ENCODE data around the gene ZNF614.

Gene ZNF614

GRCh38 chr19:52007451-52007805 lies 20.8 kb downstream of the ZNF614 start:
- TF ChIP-seq GATA2 (IDR thresholded peaks at IDR 0.05; ENCODE audit: low read depth, low read length) (no peak), GATA3 (IDR thresholded peaks at IDR 0.05; ENCODE audit: low read depth, low read length) (no peak)

- TF ChIP-seq GATA2 (IDR thresholded peaks at IDR 0.05; ENCODE audit: low read depth, low read length) (no peak), GATA3 (IDR thresholded peaks at IDR 0.05; ENCODE audit: low read depth, low read length) (no peak)
These were observed 34.0 kb downstream of the ZNF614 start for GRCh38 chr19:51994048-51994644.

GRCh38 chr19:51993422-51993821 lies 34.8 kb downstream of the ZNF614 start:
- no peak for TF ChIP-seq GATA2 (IDR thresholded peaks at IDR 0.05; ENCODE audit: low read depth, low read length)
- no peak for TF ChIP-seq GATA3 (IDR thresholded peaks at IDR 0.05; ENCODE audit: low read depth, low read length)

- TF ChIP-seq GATA3 (IDR thresholded peaks at IDR 0.05; ENCODE audit: low read depth, low read length) (no peak), GATA2 (IDR thresholded peaks at IDR 0.05; ENCODE audit: low read depth, low read length) (no peak)
These were observed 41.6 kb downstream of the ZNF614 start, which contains the start of gene ZNF350 for GRCh38 chr19:51986309-51987291. Gene ZNF350 (minus strand): TSS chr19:51986840. CDS start chr19:51974360, 12,480 bp downstream.

- TF ChIP-seq GATA2 (IDR thresholded peaks at IDR 0.05; ENCODE audit: low read depth, low read length) = no peak
- TF ChIP-seq GATA3 (IDR thresholded peaks at IDR 0.05; ENCODE audit: low read depth, low read length) = no peak
These were observed 44.8 kb downstream of the ZNF614 start for GRCh38 chr19:51983361-51983760.

- TF ChIP-seq GATA3 (IDR thresholded peaks at IDR 0.05; ENCODE audit: low read depth, low read length) (no peak), GATA2 (IDR thresholded peaks at IDR 0.05; ENCODE audit: low read depth, low read length) (no peak)
These were observed 48.0 kb downstream of the ZNF614 start for GRCh38 chr19:51980116-51980736.

- TF ChIP-seq GATA3 (IDR thresholded peaks at IDR 0.05; ENCODE audit: low read depth, low read length) (no peak), GATA2 (IDR thresholded peaks at IDR 0.05; ENCODE audit: low read depth, low read length) (no peak)
These were observed 49.3 kb downstream of the ZNF614 start for GRCh38 chr19:51978882-51979281.

- no peak for TF ChIP-seq GATA3 (IDR thresholded peaks at IDR 0.05; ENCODE audit: low read depth, low read length)
- no peak for TF ChIP-seq GATA2 (IDR thresholded peaks at IDR 0.05; ENCODE audit: low read depth, low read length)
These were observed 50.8 kb downstream of the ZNF614 start for GRCh38 chr19:51977346-51977745.

GRCh38 chr19:51976852-51977251 lies 51.3 kb downstream of the ZNF614 start:
- no peak for TF ChIP-seq GATA3 (IDR thresholded peaks at IDR 0.05; ENCODE audit: low read depth, low read length)
- no peak for TF ChIP-seq GATA2 (IDR thresholded peaks at IDR 0.05; ENCODE audit: low read depth, low read length)

- TF ChIP-seq GATA2 (IDR thresholded peaks at IDR 0.05; ENCODE audit: low read depth, low read length) (no peak), GATA3 (IDR thresholded peaks at IDR 0.05; ENCODE audit: low read depth, low read length) (no peak)
These were observed 56.6 kb downstream of the ZNF614 start for GRCh38 chr19:51971624-51972023.

- TF ChIP-seq GATA2 (IDR thresholded peaks at IDR 0.05; ENCODE audit: low read depth, low read length) (no peak), GATA3 (IDR thresholded peaks at IDR 0.05; ENCODE audit: low read depth, low read length) (no peak)
These were observed 57.5 kb downstream of the ZNF614 start for GRCh38 chr19:51970718-51971117.

- TF ChIP-seq GATA2 (IDR thresholded peaks at IDR 0.05; ENCODE audit: low read depth, low read length) = no peak
- TF ChIP-seq GATA3 (IDR thresholded peaks at IDR 0.05; ENCODE audit: low read depth, low read length) = no peak
These were observed 62.6 kb downstream of the ZNF614 start for GRCh38 chr19:51965583-51965982.

All from SH-SY5Y (cell line).